ENCODE measurements around the gene DDX41. TPM values are rescaled to one million over a fixed set of nuclear protein-coding genes. Genes with fewer than 3 reads are reported as not detected.

The DDX41 gene
- total RNA-seq, 1 experiment from 2014 or later = 133 TPM

DNA sequence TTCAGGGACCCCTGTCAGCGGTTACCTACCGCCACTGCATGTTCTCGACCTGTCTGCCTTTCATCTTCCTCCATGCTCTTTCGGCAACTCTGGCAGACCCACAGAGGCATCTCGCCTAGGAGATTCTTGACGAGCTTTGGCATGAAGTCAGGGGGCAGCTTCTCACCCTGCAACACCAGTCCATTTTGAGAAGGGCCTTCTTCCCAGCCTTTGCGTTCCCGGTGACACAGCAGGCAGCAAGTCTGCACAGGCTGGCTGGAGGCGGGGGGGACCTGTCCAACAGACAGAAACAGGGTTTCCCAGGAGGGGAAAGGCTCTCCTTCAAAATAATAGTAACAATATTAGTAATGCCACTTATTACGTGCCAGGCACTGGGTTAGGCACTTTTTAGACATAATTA, 22.1 kb upstream of the DDX41 start:
- H2BK15ac ChIP-seq (ENCODE audit: low read depth, low read length) = no peak overlapping the region
- H2BK5ac ChIP-seq (ENCODE audit: insufficient read length, low read length) = no peak overlapping the region
- H3K4ac ChIP-seq (ENCODE audit: low read depth, low read length) = no peak overlapping the region
- H3K56ac ChIP-seq (ENCODE audit: insufficient read length, low read depth, low read length) = no peak overlapping the region
- H4K8ac ChIP-seq (replicated peaks; ENCODE audit: insufficient read length, low read depth, low read length) = no peak overlapping the region
- H4K20me1 ChIP-seq (ENCODE audit: control insufficient read depth, insufficient read depth, insufficient read length) = no peaks in the 10 kb centered on the region
- H2AFZ ChIP-seq (ENCODE audit: low read length) = no peak overlapping the region
- H3K23me2 ChIP-seq (ENCODE audit: insufficient read length, low read depth, low read length, poor library complexity, severe bottlenecking) = no peaks in the 10 kb centered on the region
- H2BK20ac ChIP-seq (ENCODE audit: low read depth, low read length, poor library complexity, severe bottlenecking) = no peak overlapping the region
- no peaks in the 10 kb centered on the region for H3K27me3 ChIP-seq (ENCODE audit: insufficient read depth, low read length)
- Mint-ChIP-seq H3K4me3 (no peak overlapping the region), H3K36me3 (ENCODE audit: insufficient read depth in 1 of 3, low read depth in 3 of 3) (peaks cover 22 to 54% (median 48%) of the 10 kb centered on the region in 3 experiments; a peak in 6 of 7 replicates), H3K4me1 (no peaks in the 10 kb centered on the region), H3K27ac (no peak overlapping the region; a peak in 1 of 7 replicates), H3K27me3 (ENCODE audit: low read depth) (no peaks in the 10 kb centered on the region), H3K9me3 (no peaks in the 10 kb centered on the region)
- H3K27ac ChIP-seq (ENCODE audit: insufficient read length, low read depth, low read length) = no peak overlapping the region
- H3K4me1 ChIP-seq (ENCODE audit: insufficient read depth, low read length) = no peaks in the 10 kb centered on the region
- no peak for DNase-seq
- no peak overlapping the region for H2AK5ac ChIP-seq (ENCODE audit: insufficient read length, low read length)
- no peak overlapping the region for H3K23ac ChIP-seq (ENCODE audit: insufficient read length, low read depth, low read length)
- H3K18ac ChIP-seq (ENCODE audit: insufficient read length, low read depth, low read length) = no peak overlapping the region
- H3K14ac ChIP-seq (ENCODE audit: insufficient read depth, low read length) = no peak overlapping the region
- H3K79me2 ChIP-seq (ENCODE audit: insufficient read depth, low read length) = peaks cover 4% of the 10 kb centered on the region; the same call in 1 of the 2 replicates
- WGBS (ENCODE audit: extremely low coverage, insufficient read length, low lambda C conversion rate) = no CpG with 5 or more reads among the region's 10 CpGs
- TF ChIP-seq, protein P1, sequence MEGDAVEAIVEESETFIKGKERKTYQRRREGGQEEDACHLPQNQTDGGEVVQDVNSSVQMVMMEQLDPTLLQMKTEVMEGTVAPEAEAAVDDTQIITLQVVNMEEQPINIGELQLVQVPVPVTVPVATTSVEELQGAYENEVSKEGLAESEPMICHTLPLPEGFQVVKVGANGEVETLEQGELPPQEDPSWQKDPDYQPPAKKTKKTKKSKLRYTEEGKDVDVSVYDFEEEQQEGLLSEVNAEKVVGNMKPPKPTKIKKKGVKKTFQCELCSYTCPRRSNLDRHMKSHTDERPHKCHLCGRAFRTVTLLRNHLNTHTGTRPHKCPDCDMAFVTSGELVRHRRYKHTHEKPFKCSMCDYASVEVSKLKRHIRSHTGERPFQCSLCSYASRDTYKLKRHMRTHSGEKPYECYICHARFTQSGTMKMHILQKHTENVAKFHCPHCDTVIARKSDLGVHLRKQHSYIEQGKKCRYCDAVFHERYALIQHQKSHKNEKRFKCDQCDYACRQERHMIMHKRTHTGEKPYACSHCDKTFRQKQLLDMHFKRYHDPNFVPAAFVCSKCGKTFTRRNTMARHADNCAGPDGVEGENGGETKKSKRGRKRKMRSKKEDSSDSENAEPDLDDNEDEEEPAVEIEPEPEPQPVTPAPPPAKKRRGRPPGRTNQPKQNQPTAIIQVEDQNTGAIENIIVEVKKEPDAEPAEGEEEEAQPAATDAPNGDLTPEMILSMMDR (conservative IDR thresholded peaks at IDR 0.05) = no peak
- no peak overlapping the region for H2BK120ac ChIP-seq (ENCODE audit: low read depth, low read length, poor library complexity, severe bottlenecking)
- H3T11ph ChIP-seq (ENCODE audit: low read length) = no peak overlapping the region
- H3K4me2 ChIP-seq (ENCODE audit: insufficient read depth, insufficient read length, low read length) = no peak overlapping the region
- H3K9ac ChIP-seq (ENCODE audit: extremely low read depth, insufficient read length, low read length) = no peak overlapping the region
- H3K9me3 ChIP-seq (ENCODE audit: control insufficient read depth, low read depth, low read length) = no peaks in the 10 kb centered on the region
- no peak overlapping the region for H4K5ac ChIP-seq (ENCODE audit: insufficient read length, low read depth, low read length)
- H2BK12ac ChIP-seq (ENCODE audit: insufficient read length, low read depth, low read length) = no peak overlapping the region
- peaks cover 6% of the 10 kb centered on the region for H3K79me1 ChIP-seq (ENCODE audit: insufficient read depth, low read depth, low read length, poor library complexity, severe bottlenecking)
- no peak overlapping the region for H4K91ac ChIP-seq (ENCODE audit: insufficient read length, low read depth, low read length)

Measured in H9 (cell line).